Measurements from ENCODE around the gene LHFPL2.
"Not testable (repeated sequence)": the region's sequence is repeated elsewhere in the genome, so short reads cannot be mapped to it uniquely, and the experiment has no call there.

DNA sequence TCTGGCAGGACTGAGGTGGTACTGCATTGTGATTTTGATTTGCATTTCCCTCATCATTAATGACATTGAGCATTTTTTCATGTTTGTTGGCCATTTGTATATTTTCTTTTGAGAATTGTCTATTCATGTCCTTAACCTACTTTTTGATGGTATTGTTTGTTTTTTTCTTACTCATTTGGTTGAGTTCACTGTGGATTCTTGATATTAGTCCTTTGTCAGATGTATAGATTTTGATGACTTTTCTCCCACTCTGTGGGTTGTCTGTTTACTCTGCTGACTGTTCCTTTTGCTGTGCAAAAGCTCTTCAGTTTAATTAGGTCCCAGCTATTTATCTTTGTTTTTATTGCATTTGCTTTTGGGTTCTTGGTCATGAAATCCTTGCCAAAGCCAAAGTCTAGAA lies 25.3 kb upstream of the LHFPL2 start:
- TF ChIP-seq POLR2AphosphoS5 (IDR thresholded peaks at IDR 0.05) = not testable (repeated sequence)
- TF ChIP-seq, protein P1, sequence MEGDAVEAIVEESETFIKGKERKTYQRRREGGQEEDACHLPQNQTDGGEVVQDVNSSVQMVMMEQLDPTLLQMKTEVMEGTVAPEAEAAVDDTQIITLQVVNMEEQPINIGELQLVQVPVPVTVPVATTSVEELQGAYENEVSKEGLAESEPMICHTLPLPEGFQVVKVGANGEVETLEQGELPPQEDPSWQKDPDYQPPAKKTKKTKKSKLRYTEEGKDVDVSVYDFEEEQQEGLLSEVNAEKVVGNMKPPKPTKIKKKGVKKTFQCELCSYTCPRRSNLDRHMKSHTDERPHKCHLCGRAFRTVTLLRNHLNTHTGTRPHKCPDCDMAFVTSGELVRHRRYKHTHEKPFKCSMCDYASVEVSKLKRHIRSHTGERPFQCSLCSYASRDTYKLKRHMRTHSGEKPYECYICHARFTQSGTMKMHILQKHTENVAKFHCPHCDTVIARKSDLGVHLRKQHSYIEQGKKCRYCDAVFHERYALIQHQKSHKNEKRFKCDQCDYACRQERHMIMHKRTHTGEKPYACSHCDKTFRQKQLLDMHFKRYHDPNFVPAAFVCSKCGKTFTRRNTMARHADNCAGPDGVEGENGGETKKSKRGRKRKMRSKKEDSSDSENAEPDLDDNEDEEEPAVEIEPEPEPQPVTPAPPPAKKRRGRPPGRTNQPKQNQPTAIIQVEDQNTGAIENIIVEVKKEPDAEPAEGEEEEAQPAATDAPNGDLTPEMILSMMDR (IDR thresholded peaks at IDR 0.05 in 8 of 11, conservative IDR thresholded peaks at IDR 0.05 in 3 of 11) = not testable (repeated sequence)

Data from spleen (tissue), 7 donors.